GM23338 (cell line): ENCODE data around the gene DGKB. TPM values are rescaled to one million over a fixed set of nuclear protein-coding genes. Genes with fewer than 3 reads are reported as not detected.

ENCODE experiments used
- ATAC-seq: fragments of 200-7000 bp; cut with Tn5 transposase; 3 replicates; pipeline ENCODE4 v1.9.1; 2020
- DNase-seq: peaks from one replicate; pipeline ENCODE4 v3.0.0-alpha.2; 2015; ENCODE audit warnings: low spot score
- H2AFZ ChIP-seq: fragments of 200-600 bp; sonication (generic); 2 replicates; pipeline ENCODE4 v1.8.0; 2016; ENCODE audit warnings: antibody characterized with exemption, mild to moderate bottlenecking, moderate library complexity
- H3F3A ChIP-seq: fragments of 200-600 bp; sonication (generic); replicated peaks from 2 replicates; pipeline ENCODE4 v1.8.0; 2017; ENCODE audit warnings: antibody characterized with exemption, mixed run types, low read depth
- H3K27ac ChIP-seq: fragments of 200-600 bp; sonication (generic); 2 replicates; pipeline ENCODE4 v1.6.1; 2016; ENCODE audit warnings: low read depth
- H3K27me3 ChIP-seq: fragments of 200-600 bp; sonication (generic); 2 replicates; pipeline ENCODE4 v1.8.0; 2016; ENCODE audit warnings: mild to moderate bottlenecking, mixed run types, moderate library complexity; ENCODE audit not compliant: insufficient read depth
- H3K36me3 ChIP-seq: fragments of 200-600 bp; sonication (generic); 2 replicates; pipeline ENCODE4 v1.8.0; 2016; ENCODE audit warnings: mild to moderate bottlenecking; ENCODE audit not compliant: insufficient read depth
- H3K4me1 ChIP-seq: fragments of 200-600 bp; sonication (generic); 2 replicates; pipeline ENCODE4 v1.8.0; 2016; ENCODE audit warnings: mild to moderate bottlenecking, moderate library complexity; ENCODE audit not compliant: insufficient read depth
- H3K4me2 ChIP-seq: fragments of 200-600 bp; sonication (generic); 2 replicates; pipeline ENCODE4 v1.7.1; 2017; ENCODE audit warnings: mixed run types
- H3K4me3 ChIP-seq: fragments of 200-600 bp; sonication (generic); 2 replicates; pipeline ENCODE4 v1.6.1; 2016; ENCODE audit warnings: mixed run types
- H3K79me2 ChIP-seq: fragments of 200-600 bp; sonication (generic); replicated peaks from 2 replicates; pipeline ENCODE4 v1.8.0; 2017; ENCODE audit warnings: mild to moderate bottlenecking; ENCODE audit not compliant: insufficient read depth
- H3K9me2 ChIP-seq: fragments of 200-600 bp; sonication (generic); 2 replicates; pipeline ENCODE4 v1.8.0; 2017; ENCODE audit not compliant: insufficient read depth
- H4K20me1 ChIP-seq: fragments of 200-600 bp; sonication (generic); replicated peaks from 2 replicates; pipeline ENCODE4 v1.8.0; 2017; ENCODE audit warnings: mild to moderate bottlenecking; ENCODE audit not compliant: insufficient read depth
- H3K27ac Mint-ChIP-seq: 2 replicates; pipeline ENCODE4 v1.8.0; 2020; ENCODE audit warnings: inconsistent platforms, mild to moderate bottlenecking, moderate library complexity, mixed read lengths
- H3K27me3 Mint-ChIP-seq: 3 replicates; pipeline ENCODE4 v1.8.0; 2022; ENCODE audit warnings: low read depth, mild to moderate bottlenecking, moderate library complexity, mixed read lengths, inconsistent platforms; ENCODE audit not compliant: insufficient read depth, poor library complexity
- H3K36me3 Mint-ChIP-seq: 3 replicates; pipeline ENCODE4 v1.8.0; 2021; ENCODE audit warnings: low read depth, mild to moderate bottlenecking, inconsistent platforms, moderate library complexity, mixed read lengths
- H3K4me1 Mint-ChIP-seq: 3 replicates; pipeline ENCODE4 v1.8.0; 2020; ENCODE audit warnings: mild to moderate bottlenecking, inconsistent platforms, mixed read lengths
- H3K4me3 Mint-ChIP-seq: 3 replicates; pipeline ENCODE4 v1.8.0; 2021; ENCODE audit warnings: moderate library complexity, mild to moderate bottlenecking, inconsistent platforms, mixed read lengths
- H3K9me3 Mint-ChIP-seq: 3 replicates; pipeline ENCODE4 v1.8.0; 2020; ENCODE audit warnings: moderate library complexity, mild to moderate bottlenecking, inconsistent platforms, mixed read lengths
- CREB1 ChIP-seq: fragments of 250-450 bp; sonication (Bioruptor Pico); IDR thresholded peaks from 2 replicates; pipeline ENCODE4 v1.5.0; 2020; ENCODE audit warnings: low read depth, mild to moderate bottlenecking, moderate library complexity
- ETS1 ChIP-seq: IDR thresholded peaks from 2 replicates; pipeline ENCODE4 v1.6.1; 2016; ENCODE audit warnings: antibody characterized with exemption
- EZH2 ChIP-seq: fragments of 200-600 bp; sonication (generic); IDR thresholded peaks from one replicate; pipeline ENCODE4 v1.8.0; 2017; ENCODE audit warnings: antibody characterized with exemption, mild to moderate bottlenecking, low read depth; ENCODE audit not compliant: unreplicated experiment
- EZH2phosphoT487 ChIP-seq: fragments of 200-600 bp; sonication (generic); IDR thresholded peaks from one replicate; pipeline ENCODE4 v1.8.1; 2018; ENCODE audit warnings: antibody characterized with exemption; ENCODE audit not compliant: unreplicated experiment
- JUNB ChIP-seq: IDR thresholded peaks from one replicate; pipeline ENCODE4 v1.6.1; 2016; ENCODE audit warnings: antibody characterized with exemption; ENCODE audit not compliant: unreplicated experiment
- POLR2AphosphoS5 ChIP-seq: IDR thresholded peaks from 2 replicates; pipeline ENCODE4 v1.6.1; 2016; ENCODE audit warnings: antibody characterized with exemption, low read depth
- REST ChIP-seq: IDR thresholded peaks from one replicate; pipeline ENCODE4 v1.6.1; 2018; ENCODE audit warnings: antibody characterized with exemption; ENCODE audit not compliant: unreplicated experiment
- STAT1 ChIP-seq: IDR thresholded peaks from one replicate; pipeline ENCODE4 v1.6.1; 2016; ENCODE audit warnings: antibody characterized with exemption; ENCODE audit not compliant: unreplicated experiment
- ZNF114 ChIP-seq: fragments of 250-450 bp; sonication (Bioruptor Pico); IDR thresholded peaks from 2 replicates; pipeline ENCODE4 v1.5.0; 2020; ENCODE audit warnings: mild to moderate bottlenecking, moderate library complexity
- ZNF331 ChIP-seq: fragments of 250-450 bp; sonication (Bioruptor Pico); IDR thresholded peaks from 2 replicates; pipeline ENCODE4 v1.5.0; 2020; ENCODE audit warnings: low read depth, mild to moderate bottlenecking, moderate library complexity
- ZNF462 ChIP-seq: fragments of 250-450 bp; sonication (Bioruptor Pico); IDR thresholded peaks from 2 replicates; pipeline ENCODE4 v1.5.0; 2020; ENCODE audit warnings: mild to moderate bottlenecking, moderate library complexity
- polyA plus RNA-seq: library from polyadenylated mRNA; unstranded; fragments of >200 nt; fragmentation: Nextera tagmentation; extraction: Ambion mirVana; gene quantifications from 2 replicates; pipeline ENCODE4 v1.2.1, GENCODE V29; 2016
- total RNA-seq: library from RNA; depleted of rRNA; stranded (reverse); fragments of >200 nt; shearing (Covaris generic); gene quantifications from 2 replicates; pipeline ENCODE4 v1.2.3, GENCODE V29; 2014

DGKB gene
- total and polyA plus RNA-seq, 2 experiments from 2014 or later, result 4.8 to 11.5 TPM

- TF ChIP-seq STAT1 (no peak), ZNF331 (CRISPR knock-in tag) (no peak), REST (no peak), POLR2AphosphoS5 (no peak), CREB1 (no peak)
These were observed 157.5 kb downstream of the DGKB start (continued) for GRCh38 chr7:14745076-14745475.

- Mint-ChIP-seq H3K9me3 (peaks cover 70% of the 10 kb centered on the region), H3K4me1 (no peaks in the 10 kb centered on the region; the same call in 2 of the 3 replicates), H3K27ac (no peak overlapping the region), H3K27me3 (peaks cover 5% of the 10 kb centered on the region), H3K4me3 (no peak overlapping the region), H3K36me3 (peaks cover 69% of the 10 kb centered on the region)
- Histone ChIP-seq H2AFZ (no peak overlapping the region), H4K20me1 (no peaks in the 10 kb centered on the region), H3F3A (no peaks in the 10 kb centered on the region), H3K4me1 (no peaks in the 10 kb centered on the region), H3K27ac (no peak overlapping the region), H3K27me3 (no peaks in the 10 kb centered on the region), H3K79me2 (no peaks in the 10 kb centered on the region), H3K4me3 (no peak overlapping the region), H3K36me3 (peaks cover 7% of the 10 kb centered on the region; the same call in 1 of the 2 replicates), H3K9me2 (no peaks in the 10 kb centered on the region; the same call in 1 of the 2 replicates), H3K4me2 (no peak overlapping the region)
- DNase-seq (no peak), ATAC-seq (no peak)
- TF ChIP-seq ETS1 (no peak), REST (no peak), EZH2phosphoT487 (no peak), STAT1 (no peak), ZNF114 (CRISPR knock-in tag) (no peak), JUNB (no peak), ZNF331 (CRISPR knock-in tag) (no peak), POLR2AphosphoS5 (no peak), CREB1 (no peak), ZNF462 (CRISPR knock-in tag) (no peak), EZH2 (no peak)
These were observed 161.9 kb downstream of the DGKB start for GRCh38 chr7:14740606-14741005.
